GM23338 (cell line): Measurements from ENCODE around the gene THSD7A. TPM values are rescaled to one million over a fixed set of nuclear protein-coding genes. Genes with fewer than 3 reads are reported as not detected.

ENCODE experiments used
- ATAC-seq: fragments of 200-7000 bp; cut with Tn5 transposase; 3 replicates; pipeline ENCODE4 v1.9.1; 2020
- DNase-seq: peaks from one replicate; pipeline ENCODE4 v3.0.0-alpha.2; 2015; ENCODE audit warnings: low spot score
- H2AFZ ChIP-seq: fragments of 200-600 bp; sonication (generic); 2 replicates; pipeline ENCODE4 v1.8.0; 2016; ENCODE audit warnings: antibody characterized with exemption, mild to moderate bottlenecking, moderate library complexity
- H3F3A ChIP-seq: fragments of 200-600 bp; sonication (generic); replicated peaks from 2 replicates; pipeline ENCODE4 v1.8.0; 2017; ENCODE audit warnings: antibody characterized with exemption, mixed run types, low read depth
- H3K27ac ChIP-seq: fragments of 200-600 bp; sonication (generic); 2 replicates; pipeline ENCODE4 v1.6.1; 2016; ENCODE audit warnings: low read depth
- H3K27me3 ChIP-seq: fragments of 200-600 bp; sonication (generic); 2 replicates; pipeline ENCODE4 v1.8.0; 2016; ENCODE audit warnings: mild to moderate bottlenecking, mixed run types, moderate library complexity; ENCODE audit not compliant: insufficient read depth
- H3K36me3 ChIP-seq: fragments of 200-600 bp; sonication (generic); 2 replicates; pipeline ENCODE4 v1.8.0; 2016; ENCODE audit warnings: mild to moderate bottlenecking; ENCODE audit not compliant: insufficient read depth
- H3K4me1 ChIP-seq: fragments of 200-600 bp; sonication (generic); 2 replicates; pipeline ENCODE4 v1.8.0; 2016; ENCODE audit warnings: mild to moderate bottlenecking, moderate library complexity; ENCODE audit not compliant: insufficient read depth
- H3K4me2 ChIP-seq: fragments of 200-600 bp; sonication (generic); 2 replicates; pipeline ENCODE4 v1.7.1; 2017; ENCODE audit warnings: mixed run types
- H3K4me3 ChIP-seq: fragments of 200-600 bp; sonication (generic); 2 replicates; pipeline ENCODE4 v1.6.1; 2016; ENCODE audit warnings: mixed run types
- H3K79me2 ChIP-seq: fragments of 200-600 bp; sonication (generic); replicated peaks from 2 replicates; pipeline ENCODE4 v1.8.0; 2017; ENCODE audit warnings: mild to moderate bottlenecking; ENCODE audit not compliant: insufficient read depth
- H3K9me2 ChIP-seq: fragments of 200-600 bp; sonication (generic); 2 replicates; pipeline ENCODE4 v1.8.0; 2017; ENCODE audit not compliant: insufficient read depth
- H4K20me1 ChIP-seq: fragments of 200-600 bp; sonication (generic); replicated peaks from 2 replicates; pipeline ENCODE4 v1.8.0; 2017; ENCODE audit warnings: mild to moderate bottlenecking; ENCODE audit not compliant: insufficient read depth
- H3K27ac Mint-ChIP-seq: 2 replicates; pipeline ENCODE4 v1.8.0; 2020; ENCODE audit warnings: inconsistent platforms, mild to moderate bottlenecking, moderate library complexity, mixed read lengths
- H3K27me3 Mint-ChIP-seq: 3 replicates; pipeline ENCODE4 v1.8.0; 2022; ENCODE audit warnings: low read depth, mild to moderate bottlenecking, moderate library complexity, mixed read lengths, inconsistent platforms; ENCODE audit not compliant: insufficient read depth, poor library complexity
- H3K36me3 Mint-ChIP-seq: 3 replicates; pipeline ENCODE4 v1.8.0; 2021; ENCODE audit warnings: low read depth, mild to moderate bottlenecking, inconsistent platforms, moderate library complexity, mixed read lengths
- H3K4me1 Mint-ChIP-seq: 3 replicates; pipeline ENCODE4 v1.8.0; 2020; ENCODE audit warnings: mild to moderate bottlenecking, inconsistent platforms, mixed read lengths
- H3K4me3 Mint-ChIP-seq: 3 replicates; pipeline ENCODE4 v1.8.0; 2021; ENCODE audit warnings: moderate library complexity, mild to moderate bottlenecking, inconsistent platforms, mixed read lengths
- H3K9me3 Mint-ChIP-seq: 3 replicates; pipeline ENCODE4 v1.8.0; 2020; ENCODE audit warnings: moderate library complexity, mild to moderate bottlenecking, inconsistent platforms, mixed read lengths
- CREB1 ChIP-seq: fragments of 250-450 bp; sonication (Bioruptor Pico); IDR thresholded peaks from 2 replicates; pipeline ENCODE4 v1.5.0; 2020; ENCODE audit warnings: low read depth, mild to moderate bottlenecking, moderate library complexity
- EZH2 ChIP-seq: fragments of 200-600 bp; sonication (generic); IDR thresholded peaks from one replicate; pipeline ENCODE4 v1.8.0; 2017; ENCODE audit warnings: antibody characterized with exemption, mild to moderate bottlenecking, low read depth; ENCODE audit not compliant: unreplicated experiment
- JUNB ChIP-seq: IDR thresholded peaks from one replicate; pipeline ENCODE4 v1.6.1; 2016; ENCODE audit warnings: antibody characterized with exemption; ENCODE audit not compliant: unreplicated experiment
- NANOG ChIP-seq: IDR thresholded peaks from 2 replicates; pipeline ENCODE4 v1.6.1; 2016; ENCODE audit warnings: antibody characterized with exemption, borderline replicate concordance
- POLR2AphosphoS5 ChIP-seq: IDR thresholded peaks from 2 replicates; pipeline ENCODE4 v1.6.1; 2016; ENCODE audit warnings: antibody characterized with exemption, low read depth
- STAT1 ChIP-seq: IDR thresholded peaks from one replicate; pipeline ENCODE4 v1.6.1; 2016; ENCODE audit warnings: antibody characterized with exemption; ENCODE audit not compliant: unreplicated experiment
- ZNF114 ChIP-seq: fragments of 250-450 bp; sonication (Bioruptor Pico); IDR thresholded peaks from 2 replicates; pipeline ENCODE4 v1.5.0; 2020; ENCODE audit warnings: mild to moderate bottlenecking, moderate library complexity
- ZNF331 ChIP-seq: fragments of 250-450 bp; sonication (Bioruptor Pico); IDR thresholded peaks from 2 replicates; pipeline ENCODE4 v1.5.0; 2020; ENCODE audit warnings: low read depth, mild to moderate bottlenecking, moderate library complexity
- polyA plus RNA-seq: library from polyadenylated mRNA; unstranded; fragments of >200 nt; fragmentation: Nextera tagmentation; extraction: Ambion mirVana; gene quantifications from 2 replicates; pipeline ENCODE4 v1.2.1, GENCODE V29; 2016
- total RNA-seq: library from RNA; depleted of rRNA; stranded (reverse); fragments of >200 nt; shearing (Covaris generic); gene quantifications from 2 replicates; pipeline ENCODE4 v1.2.3, GENCODE V29; 2014
- TF ChIP-seq, protein P1 (sequence below): IDR thresholded peaks from one replicate; pipeline ENCODE4 v1.6.1; 2018; ENCODE audit warnings: antibody characterized with exemption; ENCODE audit not compliant: unreplicated experiment
- TF ChIP-seq, protein P2 (sequence below): fragments of 250-450 bp; sonication (Bioruptor Pico); IDR thresholded peaks from 2 replicates; pipeline ENCODE4 v1.5.0; 2020; ENCODE audit warnings: mild to moderate bottlenecking, moderate library complexity
- TF ChIP-seq, protein P3 (sequence below): IDR thresholded peaks from 2 replicates; pipeline ENCODE4 v1.6.1; 2016; ENCODE audit warnings: antibody characterized with exemption
- TF ChIP-seq, protein P4 (sequence below), 2 experiments: fragments of 200-600 bp in 1 of 2; sonication (generic) in 1 of 2; conservative IDR thresholded peaks; 2 replicates each; pipeline versions ENCODE4 v1.5.1 to v1.6.1; 2016 to 2017; ENCODE audit warnings: antibody characterized with exemption in 2 of 2, low read depth in 2 of 2, mild to moderate bottlenecking in 2 of 2, moderate library complexity in 1 of 2

The THSD7A gene
- total and polyA plus RNA-seq, 2 experiments from 2014 or later = 1.3 to 2.1 TPM

DNA sequence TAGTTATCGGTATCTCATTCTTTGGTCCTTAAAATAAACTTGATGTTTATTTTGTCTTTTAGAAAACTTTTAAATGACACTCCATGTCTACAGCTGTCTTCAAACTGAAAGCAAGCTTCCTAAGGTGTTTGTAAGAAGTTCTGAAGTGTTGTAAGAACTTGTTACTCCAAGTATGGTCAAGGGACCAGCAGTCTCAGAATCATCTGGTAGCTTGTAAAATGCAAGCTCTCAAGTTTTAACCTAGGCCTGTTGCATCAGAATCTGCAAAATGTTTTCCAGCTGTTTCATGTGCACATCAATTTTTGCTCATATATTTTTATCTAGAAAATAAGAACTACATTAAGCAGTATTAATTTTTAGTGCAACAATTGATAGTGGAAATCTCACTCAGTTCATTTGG, 104.1 kb downstream of the THSD7A start:
- H3K9me2 ChIP-seq = no peaks in the 10 kb centered on the region
- no peak for DNase-seq
- H4K20me1 ChIP-seq = no peaks in the 10 kb centered on the region
- H3K27me3 Mint-ChIP-seq = no peaks in the 10 kb centered on the region
- no peaks in the 10 kb centered on the region for H3K9me3 Mint-ChIP-seq
- no peak overlapping the region for H3K4me3 ChIP-seq
- ATAC-seq = no peak
- H3K27ac ChIP-seq = no peak overlapping the region
- H3K4me2 ChIP-seq = no peak overlapping the region
- no peak overlapping the region for H2AFZ ChIP-seq
- no peak overlapping the region for H3K4me3 Mint-ChIP-seq
- H3K4me1 Mint-ChIP-seq = no peaks in the 10 kb centered on the region; the same call in 2 of the 3 replicates
- no peaks in the 10 kb centered on the region for H3F3A ChIP-seq
- H3K36me3 Mint-ChIP-seq = no peaks in the 10 kb centered on the region
- H3K79me2 ChIP-seq = no peaks in the 10 kb centered on the region
- TF ChIP-seq, protein P1, sequence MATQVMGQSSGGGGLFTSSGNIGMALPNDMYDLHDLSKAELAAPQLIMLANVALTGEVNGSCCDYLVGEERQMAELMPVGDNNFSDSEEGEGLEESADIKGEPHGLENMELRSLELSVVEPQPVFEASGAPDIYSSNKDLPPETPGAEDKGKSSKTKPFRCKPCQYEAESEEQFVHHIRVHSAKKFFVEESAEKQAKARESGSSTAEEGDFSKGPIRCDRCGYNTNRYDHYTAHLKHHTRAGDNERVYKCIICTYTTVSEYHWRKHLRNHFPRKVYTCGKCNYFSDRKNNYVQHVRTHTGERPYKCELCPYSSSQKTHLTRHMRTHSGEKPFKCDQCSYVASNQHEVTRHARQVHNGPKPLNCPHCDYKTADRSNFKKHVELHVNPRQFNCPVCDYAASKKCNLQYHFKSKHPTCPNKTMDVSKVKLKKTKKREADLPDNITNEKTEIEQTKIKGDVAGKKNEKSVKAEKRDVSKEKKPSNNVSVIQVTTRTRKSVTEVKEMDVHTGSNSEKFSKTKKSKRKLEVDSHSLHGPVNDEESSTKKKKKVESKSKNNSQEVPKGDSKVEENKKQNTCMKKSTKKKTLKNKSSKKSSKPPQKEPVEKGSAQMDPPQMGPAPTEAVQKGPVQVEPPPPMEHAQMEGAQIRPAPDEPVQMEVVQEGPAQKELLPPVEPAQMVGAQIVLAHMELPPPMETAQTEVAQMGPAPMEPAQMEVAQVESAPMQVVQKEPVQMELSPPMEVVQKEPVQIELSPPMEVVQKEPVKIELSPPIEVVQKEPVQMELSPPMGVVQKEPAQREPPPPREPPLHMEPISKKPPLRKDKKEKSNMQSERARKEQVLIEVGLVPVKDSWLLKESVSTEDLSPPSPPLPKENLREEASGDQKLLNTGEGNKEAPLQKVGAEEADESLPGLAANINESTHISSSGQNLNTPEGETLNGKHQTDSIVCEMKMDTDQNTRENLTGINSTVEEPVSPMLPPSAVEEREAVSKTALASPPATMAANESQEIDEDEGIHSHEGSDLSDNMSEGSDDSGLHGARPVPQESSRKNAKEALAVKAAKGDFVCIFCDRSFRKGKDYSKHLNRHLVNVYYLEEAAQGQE = no peak
- TF ChIP-seq STAT1 (no peak), CREB1 (CRISPR knock-in tag) (no peak), NANOG (no peak), JUNB (no peak), EZH2 (no peak), POLR2AphosphoS5 (no peak), ZNF331 (CRISPR knock-in tag) (no peak), ZNF114 (CRISPR knock-in tag) (no peak)
- TF ChIP-seq, protein P2, sequence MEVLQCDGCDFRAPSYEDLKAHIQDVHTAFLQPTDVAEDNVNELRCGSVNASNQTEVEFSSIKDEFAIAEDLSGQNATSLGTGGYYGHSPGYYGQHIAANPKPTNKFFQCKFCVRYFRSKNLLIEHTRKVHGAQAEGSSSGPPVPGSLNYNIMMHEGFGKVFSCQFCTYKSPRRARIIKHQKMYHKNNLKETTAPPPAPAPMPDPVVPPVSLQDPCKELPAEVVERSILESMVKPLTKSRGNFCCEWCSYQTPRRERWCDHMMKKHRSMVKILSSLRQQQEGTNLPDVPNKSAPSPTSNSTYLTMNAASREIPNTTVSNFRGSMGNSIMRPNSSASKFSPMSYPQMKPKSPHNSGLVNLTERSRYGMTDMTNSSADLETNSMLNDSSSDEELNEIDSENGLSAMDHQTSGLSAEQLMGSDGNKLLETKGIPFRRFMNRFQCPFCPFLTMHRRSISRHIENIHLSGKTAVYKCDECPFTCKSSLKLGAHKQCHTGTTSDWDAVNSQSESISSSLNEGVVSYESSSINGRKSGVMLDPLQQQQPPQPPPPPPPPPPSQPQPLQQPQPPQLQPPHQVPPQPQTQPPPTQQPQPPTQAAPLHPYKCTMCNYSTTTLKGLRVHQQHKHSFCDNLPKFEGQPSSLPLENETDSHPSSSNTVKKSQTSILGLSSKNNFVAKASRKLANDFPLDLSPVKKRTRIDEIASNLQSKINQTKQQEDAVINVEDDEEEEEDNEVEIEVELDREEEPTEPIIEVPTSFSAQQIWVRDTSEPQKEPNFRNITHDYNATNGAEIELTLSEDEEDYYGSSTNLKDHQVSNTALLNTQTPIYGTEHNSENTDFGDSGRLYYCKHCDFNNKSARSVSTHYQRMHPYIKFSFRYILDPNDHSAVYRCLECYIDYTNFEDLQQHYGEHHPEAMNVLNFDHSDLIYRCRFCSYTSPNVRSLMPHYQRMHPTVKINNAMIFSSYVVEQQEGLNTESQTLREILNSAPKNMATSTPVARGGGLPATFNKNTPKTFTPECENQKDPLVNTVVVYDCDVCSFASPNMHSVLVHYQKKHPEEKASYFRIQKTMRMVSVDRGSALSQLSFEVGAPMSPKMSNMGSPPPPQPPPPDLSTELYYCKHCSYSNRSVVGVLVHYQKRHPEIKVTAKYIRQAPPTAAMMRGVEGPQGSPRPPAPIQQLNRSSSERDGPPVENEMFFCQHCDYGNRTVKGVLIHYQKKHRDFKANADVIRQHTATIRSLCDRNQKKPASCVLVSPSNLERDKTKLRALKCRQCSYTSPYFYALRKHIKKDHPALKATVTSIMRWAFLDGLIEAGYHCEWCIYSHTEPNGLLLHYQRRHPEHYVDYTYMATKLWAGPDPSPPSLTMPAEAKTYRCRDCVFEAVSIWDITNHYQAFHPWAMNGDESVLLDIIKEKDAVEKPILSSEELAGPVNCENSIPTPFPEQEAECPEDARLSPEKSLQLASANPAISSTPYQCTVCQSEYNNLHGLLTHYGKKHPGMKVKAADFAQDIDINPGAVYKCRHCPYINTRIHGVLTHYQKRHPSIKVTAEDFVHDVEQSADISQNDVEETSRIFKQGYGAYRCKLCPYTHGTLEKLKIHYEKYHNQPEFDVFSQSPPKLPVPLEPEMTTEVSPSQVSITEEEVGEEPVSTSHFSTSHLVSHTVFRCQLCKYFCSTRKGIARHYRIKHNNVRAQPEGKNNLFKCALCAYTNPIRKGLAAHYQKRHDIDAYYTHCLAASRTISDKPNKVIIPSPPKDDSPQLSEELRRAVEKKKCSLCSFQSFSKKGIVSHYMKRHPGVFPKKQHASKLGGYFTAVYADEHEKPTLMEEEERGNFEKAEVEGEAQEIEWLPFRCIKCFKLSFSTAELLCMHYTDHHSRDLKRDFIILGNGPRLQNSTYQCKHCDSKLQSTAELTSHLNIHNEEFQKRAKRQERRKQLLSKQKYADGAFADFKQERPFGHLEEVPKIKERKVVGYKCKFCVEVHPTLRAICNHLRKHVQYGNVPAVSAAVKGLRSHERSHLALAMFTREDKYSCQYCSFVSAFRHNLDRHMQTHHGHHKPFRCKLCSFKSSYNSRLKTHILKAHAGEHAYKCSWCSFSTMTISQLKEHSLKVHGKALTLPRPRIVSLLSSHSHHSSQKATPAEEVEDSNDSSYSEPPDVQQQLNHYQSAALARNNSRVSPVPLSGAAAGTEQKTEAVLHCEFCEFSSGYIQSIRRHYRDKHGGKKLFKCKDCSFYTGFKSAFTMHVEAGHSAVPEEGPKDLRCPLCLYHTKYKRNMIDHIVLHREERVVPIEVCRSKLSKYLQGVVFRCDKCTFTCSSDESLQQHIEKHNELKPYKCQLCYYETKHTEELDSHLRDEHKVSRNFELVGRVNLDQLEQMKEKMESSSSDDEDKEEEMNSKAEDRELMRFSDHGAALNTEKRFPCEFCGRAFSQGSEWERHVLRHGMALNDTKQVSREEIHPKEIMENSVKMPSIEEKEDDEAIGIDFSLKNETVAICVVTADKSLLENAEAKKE = no peak
- TF ChIP-seq, protein P3, sequence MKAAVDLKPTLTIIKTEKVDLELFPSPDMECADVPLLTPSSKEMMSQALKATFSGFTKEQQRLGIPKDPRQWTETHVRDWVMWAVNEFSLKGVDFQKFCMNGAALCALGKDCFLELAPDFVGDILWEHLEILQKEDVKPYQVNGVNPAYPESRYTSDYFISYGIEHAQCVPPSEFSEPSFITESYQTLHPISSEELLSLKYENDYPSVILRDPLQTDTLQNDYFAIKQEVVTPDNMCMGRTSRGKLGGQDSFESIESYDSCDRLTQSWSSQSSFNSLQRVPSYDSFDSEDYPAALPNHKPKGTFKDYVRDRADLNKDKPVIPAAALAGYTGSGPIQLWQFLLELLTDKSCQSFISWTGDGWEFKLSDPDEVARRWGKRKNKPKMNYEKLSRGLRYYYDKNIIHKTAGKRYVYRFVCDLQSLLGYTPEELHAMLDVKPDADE = no peak
- TF ChIP-seq, protein P4, sequence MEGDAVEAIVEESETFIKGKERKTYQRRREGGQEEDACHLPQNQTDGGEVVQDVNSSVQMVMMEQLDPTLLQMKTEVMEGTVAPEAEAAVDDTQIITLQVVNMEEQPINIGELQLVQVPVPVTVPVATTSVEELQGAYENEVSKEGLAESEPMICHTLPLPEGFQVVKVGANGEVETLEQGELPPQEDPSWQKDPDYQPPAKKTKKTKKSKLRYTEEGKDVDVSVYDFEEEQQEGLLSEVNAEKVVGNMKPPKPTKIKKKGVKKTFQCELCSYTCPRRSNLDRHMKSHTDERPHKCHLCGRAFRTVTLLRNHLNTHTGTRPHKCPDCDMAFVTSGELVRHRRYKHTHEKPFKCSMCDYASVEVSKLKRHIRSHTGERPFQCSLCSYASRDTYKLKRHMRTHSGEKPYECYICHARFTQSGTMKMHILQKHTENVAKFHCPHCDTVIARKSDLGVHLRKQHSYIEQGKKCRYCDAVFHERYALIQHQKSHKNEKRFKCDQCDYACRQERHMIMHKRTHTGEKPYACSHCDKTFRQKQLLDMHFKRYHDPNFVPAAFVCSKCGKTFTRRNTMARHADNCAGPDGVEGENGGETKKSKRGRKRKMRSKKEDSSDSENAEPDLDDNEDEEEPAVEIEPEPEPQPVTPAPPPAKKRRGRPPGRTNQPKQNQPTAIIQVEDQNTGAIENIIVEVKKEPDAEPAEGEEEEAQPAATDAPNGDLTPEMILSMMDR (conservative IDR thresholded peaks at IDR 0.05; ENCODE audit: low read depth in 2 of 2) = no peak
- no peaks in the 10 kb centered on the region for H3K4me1 ChIP-seq
- H3K27ac Mint-ChIP-seq = no peak overlapping the region
- H3K36me3 ChIP-seq = no peaks in the 10 kb centered on the region
- H3K27me3 ChIP-seq = no peaks in the 10 kb centered on the region
